GM04504 (cell line): ENCODE measurements around the gene CCDC197.
A peak's percentile ranks its signal among the peaks of the same experiment; 100 is the strongest.

ENCODE experiments used
- DNase-seq: peaks from one replicate; pipeline ENCODE4 v3.0.0-alpha.2; 2012; ENCODE audit warnings: low read depth

Gene CCDC197

DNA sequence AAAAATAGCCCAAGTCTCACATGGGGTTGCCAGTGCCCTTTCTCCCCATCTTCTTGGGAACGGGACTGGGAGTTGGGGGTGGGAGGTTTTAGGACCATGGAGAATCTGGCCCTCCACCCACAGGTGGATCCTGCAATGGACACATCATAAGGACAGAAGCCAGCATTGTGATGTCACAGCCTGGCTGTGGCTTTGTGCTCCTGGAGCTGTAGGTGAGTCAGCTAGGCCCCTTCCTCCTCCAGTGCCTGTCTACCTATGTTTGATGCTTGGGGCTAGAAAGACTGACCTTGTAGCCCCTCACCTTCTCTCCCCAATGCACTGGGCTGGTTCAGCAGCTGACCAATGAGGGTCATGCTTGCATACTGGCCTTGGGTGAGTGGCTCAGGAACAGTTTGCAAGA, at the start of gene CCDC197:
Gene CCDC197, plus strand, starts transcription at position 220 of the 400 bp plus-strand sequence. CDS start 831 bp downstream, outside the sequence.
- no peak for DNase-seq

DNA sequence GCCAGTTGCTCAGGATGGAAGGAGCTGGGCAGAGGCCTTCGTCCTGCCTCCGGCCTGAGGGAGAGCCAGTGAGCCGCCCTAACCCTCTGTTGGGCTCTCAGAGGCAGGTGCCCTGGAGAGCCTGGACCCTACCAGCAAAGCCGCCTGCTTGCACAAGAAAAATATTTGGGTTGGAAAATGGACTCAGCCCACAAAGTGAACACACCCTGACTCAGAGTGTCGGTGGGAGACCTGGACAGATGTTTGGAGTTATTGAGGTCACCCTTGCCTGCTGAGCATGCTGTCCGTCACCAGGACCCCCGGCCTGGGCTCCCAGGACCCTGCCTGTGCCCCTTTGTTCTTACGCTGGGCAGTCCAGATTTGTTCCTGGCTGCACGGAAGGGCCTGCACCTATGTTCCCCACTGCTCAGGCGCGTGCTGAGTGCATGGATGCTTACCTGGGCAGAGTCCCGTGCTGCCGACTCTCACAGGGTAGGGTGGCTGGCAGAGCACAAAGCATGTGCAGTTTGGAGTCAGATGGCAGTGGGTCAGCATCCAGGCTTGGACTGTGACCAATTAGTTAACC, 47.5 kb upstream of the CCDC197 start:
- no peak for DNase-seq

DNA sequence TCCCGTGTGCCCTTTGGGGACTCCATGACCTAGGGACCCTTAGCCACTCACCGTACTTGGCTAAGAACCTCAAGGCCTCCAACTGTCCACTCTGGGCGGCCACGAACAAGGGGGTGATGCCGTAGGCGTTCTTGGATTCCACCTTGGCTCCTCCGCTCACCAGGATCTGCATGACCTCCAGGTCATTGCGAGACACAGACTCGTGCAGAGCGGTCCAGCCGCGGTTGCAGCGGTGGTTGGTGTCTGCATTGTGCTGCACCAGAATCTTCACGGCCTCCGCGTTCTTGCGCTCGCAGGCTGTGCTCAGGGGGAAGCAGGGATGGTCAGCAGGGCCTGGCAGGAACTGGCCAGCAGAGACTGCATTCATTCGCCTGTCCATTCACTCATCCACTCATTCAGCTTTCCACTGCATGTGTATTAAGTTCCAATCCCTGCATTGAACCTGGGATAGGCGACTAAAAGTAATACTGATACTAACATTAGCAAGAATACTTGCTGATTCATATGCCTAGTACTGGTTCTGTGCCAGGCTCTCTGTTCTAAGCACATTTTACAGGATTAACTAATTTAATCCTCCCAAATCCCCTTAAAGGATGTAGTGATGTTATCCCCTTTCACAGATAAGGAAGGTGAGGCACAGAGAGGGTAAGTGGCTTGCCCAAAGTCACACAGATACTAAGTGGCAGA, 46.0 kb upstream of the CCDC197 start:
- no peak for DNase-seq

DNA sequence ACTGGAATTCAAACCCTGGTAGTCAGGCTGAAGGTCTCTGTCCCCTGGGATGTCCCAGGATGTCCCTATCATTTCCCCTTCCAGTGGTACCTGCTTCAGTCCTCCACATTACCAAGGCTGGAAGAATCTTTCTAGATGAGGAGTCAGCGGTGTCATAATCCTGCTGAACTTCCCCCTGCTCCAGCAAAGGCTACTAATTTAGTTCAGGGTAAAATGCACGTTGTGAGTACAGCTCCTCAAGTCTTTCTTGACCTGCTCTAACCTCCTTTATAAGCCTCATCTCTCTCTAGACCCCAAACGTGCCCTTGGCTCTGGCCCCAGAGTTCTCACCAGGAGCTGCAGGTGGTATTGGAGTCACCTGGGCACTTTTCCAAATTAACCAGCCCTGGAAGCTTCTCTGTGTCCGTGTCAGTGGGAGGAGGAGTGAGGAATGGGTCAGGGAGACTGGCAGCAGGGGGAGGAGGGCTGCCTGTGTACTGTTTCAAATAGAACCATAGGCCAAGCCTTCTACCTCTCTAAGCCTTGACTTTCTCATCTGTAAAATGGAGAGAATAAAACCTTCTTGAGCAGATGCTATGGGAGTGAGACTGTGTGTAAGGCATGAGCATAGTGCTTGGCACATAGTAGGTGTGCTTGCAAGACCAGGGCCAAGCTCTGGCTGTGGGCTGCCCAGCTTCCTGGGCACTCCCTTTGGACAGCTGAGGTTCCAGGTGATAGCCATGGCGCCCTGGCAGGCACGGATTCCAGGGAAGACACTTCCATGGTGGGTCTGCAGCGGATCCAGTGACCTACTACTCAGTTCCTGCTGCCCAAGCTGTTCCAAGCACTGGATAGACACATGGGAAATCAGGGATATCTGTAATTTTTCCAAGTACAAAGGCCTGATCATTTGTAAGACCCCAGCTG, 45.2 kb upstream of the CCDC197 start:
- no peak for DNase-seq

DNA sequence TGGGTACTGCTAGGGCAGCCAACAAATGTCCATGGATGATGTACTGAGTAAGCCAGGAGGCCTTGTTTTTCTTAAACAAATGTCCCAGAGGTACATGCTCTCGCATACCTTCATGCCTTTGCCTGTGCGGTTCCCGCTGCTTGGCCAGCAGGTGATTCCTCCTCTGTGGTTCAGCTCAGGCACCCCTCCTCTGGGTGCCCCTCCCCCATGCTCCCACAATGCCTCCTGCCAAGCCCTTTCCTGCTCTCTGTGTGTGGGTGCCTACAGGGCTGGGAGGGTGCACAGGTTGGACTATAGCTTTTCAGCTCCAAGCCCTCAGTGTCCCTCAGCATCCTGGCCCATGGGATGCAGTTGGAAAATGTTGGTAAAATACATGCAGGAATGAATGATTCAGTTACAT, 44.3 kb upstream of the CCDC197 start:
- DNase-seq: no peak

DNA sequence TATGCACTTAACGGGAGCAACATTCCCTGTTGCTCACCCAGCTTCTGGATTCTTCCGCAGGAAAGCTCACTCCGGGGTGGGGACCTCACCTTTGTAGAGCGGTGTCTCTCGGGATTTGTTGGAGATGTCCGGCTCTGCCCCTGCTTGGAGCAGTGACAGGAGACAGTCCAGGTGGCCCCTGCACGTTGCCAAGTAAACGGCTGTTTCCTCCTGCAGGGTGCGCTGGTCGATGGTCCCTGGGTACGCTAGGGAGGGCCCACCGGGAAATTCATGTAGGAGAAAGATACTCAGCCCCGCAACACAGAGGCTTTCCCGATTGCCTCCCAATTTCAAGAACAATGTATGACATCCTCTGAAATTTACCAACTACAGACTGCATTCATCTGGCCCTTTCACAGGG, 43.8 kb upstream of the CCDC197 start:
- DNase-seq: no peak

DNA sequence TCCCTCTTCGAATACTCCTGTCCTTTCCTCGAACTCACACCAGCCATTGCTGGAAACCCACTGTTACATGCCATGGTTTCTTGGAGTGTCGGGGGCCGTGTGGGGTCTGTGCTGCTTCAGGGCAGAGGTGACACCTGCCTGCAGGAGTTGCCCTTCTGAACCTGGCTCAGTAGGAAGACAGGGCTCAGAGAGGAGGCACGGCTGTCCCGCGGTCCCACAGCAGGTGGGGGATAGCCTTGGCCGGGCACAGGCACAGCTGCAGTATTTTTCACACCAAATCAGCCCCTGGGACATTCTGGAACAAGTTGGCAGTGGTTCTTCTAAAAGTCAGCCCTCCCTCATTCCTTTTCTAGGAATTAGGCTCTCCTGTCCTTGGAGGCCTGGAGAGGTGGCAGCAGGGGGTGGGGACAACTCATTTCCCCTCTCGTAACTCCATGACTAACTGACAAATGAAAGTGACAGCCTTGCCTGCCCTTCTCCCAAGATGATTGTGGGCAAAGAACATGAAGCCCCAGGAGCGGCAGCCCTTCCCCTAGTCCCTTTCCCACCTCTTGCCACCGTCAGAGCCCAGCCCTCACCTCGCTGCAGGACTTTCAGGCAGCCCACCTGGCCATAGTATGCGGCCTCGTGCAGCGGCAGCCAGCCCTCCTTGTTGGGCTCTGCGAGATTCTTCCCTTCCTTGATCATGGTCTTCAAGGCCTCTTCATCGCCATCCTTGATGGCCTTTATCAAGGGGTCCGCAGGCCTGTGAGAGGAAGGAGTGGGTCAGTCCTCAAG, 43.2 kb upstream of the CCDC197 start:
- no peak for DNase-seq

DNA sequence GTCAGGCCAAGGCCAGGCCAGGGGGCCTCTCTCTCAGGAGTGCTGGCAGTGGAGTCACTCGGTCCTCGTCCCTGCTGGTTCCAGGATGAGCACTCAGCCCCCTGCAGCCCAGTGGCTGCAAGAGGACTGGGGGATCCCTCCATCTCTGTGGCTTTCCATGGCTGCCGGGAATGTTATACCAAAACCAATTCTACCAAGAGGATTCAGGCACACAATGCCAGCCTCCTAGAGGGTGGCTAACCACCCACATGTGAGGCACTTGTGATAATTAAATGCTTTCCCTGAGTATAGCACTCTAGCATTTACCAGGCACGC, 42.6 kb upstream of the CCDC197 start:
- DNase-seq: no peak

DNA sequence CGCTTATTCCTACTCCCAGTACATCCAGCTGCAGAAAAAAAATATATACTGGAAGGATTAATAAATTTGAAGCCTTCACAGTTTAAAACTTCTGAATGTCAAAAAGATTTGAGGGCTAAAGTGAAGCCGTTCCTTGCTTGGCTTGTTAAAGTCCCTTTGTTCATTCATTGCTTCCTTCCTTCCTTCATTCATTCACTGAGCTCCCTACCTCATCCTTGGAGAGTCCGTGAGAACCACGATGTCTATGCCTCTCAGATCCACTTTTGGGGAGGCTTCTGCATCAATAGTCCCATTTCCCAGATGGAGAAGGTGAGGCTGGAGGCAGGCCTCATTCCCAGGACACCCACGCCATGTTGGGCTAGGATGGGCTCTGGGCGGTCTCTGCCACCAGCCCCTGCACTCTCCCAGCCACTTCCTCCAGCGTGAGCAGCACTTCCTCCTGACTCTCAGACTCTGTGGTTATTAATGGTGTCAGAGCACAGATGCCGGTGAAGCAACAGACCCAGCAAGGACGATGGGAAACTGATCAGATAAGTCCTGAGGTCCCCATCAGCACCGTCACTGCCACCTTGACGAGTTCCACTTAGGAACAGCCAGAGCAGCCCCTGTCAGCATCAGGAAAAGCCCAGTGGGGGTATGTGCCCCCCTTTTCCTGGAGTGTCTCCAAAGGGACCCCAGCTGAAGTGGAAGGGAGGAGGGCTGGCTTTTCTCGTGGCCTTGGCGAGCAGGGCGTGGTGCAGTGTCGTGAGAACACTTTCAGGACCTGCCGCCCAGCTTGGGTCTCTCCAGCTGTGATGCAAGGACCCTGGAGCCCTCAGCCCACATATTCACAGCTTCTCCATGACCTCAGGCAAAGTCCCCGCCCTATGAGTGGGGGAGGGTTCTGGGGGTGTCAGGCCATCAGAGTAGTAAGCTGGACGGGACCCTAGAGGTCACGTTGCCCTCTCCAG, 41.9 kb upstream of the CCDC197 start:
- DNase-seq: no peak

DNA sequence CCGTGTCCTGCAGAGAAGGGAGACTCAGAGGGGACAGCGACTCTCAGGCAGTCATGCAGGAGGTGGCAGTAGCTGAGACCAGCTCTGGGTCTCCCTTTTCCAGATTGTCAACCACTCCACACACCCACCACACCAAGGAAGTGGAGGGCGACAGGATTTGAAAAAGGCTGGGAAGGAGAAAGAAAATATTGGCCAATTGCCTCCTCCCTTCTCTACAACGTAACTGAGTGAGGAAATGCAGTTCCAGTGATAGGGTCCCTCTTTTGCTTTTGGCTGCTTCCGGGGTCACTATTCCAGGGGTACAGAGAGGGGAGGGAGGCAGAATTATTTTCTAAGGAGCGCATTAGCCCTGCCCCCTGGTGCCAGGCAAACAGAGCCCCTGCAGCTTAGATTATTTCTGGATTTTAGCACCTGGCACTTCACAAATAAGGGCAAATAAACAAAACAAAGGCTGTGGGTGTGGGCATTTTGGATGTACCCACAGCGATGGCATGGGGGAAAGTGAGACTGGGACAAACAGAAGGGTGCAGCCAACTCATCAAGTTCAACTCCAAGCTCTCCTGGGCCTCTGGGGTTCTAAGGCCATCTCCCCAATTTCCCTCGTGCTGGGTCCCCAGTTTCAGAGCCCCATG, 41.1 kb upstream of the CCDC197 start:
- DNase-seq: no peak

DNA sequence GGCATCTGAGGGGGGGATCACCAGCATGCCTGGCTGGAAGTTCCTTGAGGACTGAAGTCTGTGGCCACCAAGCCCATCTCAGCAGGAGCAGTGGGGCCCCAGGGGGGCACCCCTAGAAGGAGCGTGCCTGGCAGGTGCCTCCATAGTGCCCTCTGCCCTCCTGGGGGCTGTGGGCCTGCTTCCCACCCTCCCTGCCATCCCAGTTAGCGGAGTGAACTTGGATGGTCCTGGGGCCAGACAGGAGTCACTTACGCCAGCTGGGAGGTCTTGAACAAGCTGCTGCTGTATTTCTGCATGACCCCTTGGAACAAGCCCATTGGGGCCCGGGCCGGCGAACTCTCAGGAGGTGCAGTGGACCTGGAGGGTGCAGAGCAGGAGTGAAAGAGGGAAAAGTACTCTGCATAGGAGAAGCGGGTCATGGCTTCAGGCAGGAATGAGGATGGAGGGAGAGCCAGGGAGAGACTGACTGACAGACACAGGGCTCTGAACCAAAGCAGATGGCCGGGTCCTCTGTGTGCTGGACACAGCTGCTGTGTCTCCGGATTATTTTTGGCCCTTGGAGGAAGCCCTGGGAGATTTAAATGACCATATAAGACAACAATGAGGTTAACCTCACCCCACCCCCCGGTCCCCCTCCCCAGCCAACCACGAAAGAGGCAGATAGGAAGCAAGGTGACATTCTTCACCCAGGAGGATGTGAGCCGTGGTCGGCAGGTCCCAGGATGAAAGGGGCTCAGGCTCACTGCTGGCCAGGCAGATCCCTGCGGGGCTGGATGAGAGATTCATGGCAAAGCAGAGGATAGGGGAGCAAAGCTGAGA, 40.4 kb upstream of the CCDC197 start:
- DNase-seq: no peak

DNA sequence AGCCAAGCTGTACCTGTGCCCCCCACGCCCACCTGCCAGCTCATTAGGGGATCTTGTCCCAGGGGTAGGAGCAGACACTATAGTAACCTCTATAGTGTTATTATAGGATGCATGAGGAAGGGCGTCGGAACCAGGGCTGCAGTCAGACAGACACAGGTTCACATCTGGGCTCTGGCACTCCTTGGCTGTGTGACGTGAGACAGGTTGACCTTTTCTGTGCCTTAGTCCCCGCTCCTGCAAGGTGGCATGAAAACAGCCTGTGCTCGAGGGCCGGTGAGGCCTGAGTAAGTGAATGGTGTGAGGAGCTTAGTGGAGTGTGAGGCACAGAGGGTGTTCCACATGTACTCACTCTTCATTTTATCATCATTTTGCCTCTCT, 39.8 kb upstream of the CCDC197 start:
- DNase-seq: no peak

DNA sequence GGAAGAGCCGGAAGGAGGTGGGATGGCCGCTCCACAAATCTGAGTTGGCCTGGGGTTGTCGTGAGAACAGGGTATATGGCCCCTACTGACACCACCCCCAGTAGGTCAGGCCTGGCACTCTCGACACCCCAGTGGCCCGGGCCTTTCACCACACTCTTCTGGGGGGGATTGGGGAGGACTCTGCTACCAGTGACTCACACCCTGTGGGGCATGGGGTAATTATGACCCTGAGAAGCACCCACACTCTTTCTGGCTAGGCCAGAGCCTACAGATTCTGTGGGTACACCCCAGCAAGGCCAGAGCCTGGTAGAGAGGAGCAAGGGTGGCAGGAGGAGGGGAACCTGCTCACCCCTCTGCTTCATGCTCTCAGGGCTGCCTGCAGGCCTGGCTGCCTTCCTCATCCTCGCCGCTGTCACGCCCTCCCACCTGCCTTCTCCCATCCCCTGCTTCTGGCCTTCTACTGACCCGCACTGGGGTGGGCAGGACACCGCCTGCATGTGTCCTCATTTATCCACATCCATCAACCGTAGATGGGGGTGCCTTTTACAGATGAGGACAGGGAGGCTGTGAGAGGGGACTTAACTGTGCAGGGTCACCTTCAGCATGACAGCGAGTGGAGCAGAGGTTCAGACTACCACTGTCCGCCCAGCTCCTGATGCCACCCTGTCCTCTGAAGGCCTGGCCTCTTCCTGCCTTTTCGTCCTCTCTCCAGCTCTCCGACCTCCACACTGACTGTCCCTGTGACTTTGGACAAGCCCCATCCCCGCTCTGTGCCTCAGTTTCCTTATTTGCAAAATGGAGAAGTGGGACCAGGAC, 39.1 kb upstream of the CCDC197 start:
- DNase-seq: no peak

DNA sequence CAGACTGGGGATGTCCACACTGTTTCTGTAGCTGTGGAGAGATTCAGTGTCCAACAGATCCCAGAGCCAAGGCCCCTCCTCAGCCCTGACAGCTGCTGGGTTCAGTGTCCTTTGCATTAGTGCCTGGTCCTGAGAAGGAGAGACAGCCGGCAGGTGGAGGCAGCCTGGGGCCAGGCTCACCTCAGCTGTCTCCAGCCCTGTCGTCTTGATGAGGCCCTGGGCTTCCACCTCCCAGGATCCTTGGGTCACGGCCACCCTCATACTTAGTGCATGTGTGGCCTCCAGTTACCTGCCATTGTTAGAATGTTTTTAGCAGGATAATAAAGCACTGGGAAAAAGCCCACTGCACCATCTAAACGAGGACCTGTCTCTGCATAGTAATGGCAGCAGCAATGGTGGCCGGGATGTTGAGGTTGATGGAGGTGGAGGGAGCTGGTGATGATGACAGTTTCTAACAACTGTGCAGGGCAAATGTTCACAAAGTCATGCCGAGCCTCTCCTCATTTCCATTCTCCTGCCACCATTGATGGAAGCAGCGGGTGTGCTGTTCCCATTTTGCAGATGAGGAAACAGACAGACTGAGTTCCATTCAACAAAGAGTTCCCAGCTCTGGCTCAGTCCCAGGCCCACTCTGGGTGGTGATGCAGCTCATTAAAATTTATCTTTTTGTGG, 38.4 kb upstream of the CCDC197 start:
- DNase-seq: no peak

DNA sequence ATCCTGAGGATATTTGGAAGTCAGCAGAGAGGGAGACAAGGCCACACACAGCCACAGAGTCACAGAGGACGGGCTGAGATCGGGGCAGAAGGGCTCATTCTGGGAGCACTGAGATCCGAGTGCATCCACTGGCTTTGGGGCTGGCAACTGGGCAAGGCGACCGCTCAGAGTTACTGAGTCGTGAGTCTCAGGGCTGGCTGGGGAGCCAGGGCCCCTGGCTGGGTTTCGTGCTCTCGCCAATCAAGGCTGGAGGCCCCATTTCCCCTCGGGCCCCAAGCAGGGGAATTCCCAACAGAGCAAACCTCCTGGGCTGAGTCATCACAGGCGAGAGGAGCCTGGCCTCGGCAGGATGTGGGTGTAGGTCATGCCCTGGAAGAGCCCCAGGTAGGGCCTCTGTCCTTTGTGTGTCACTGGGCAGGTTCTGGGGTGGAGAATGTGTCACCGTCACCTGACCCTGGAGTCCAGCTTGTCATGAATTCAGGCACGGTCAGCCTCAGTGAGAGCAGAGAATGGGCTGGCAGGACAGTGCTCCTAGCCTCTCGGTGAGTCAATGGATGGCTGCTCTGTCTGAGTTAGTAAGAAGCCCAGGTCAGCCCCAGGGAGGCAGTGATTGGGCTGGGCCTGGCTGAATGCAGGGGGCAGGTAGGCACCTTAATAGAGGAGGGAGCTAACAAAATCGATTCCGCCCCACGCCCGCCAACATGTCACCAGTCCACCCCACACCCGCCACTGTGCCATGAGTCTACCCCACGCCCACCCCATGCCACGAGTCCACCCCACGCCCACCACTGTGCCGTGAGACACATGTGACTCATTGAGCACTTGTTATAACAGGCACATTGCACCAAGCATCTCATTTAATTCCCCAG, 37.6 kb upstream of the CCDC197 start:
- DNase-seq: peak; percentile 80

DNA sequence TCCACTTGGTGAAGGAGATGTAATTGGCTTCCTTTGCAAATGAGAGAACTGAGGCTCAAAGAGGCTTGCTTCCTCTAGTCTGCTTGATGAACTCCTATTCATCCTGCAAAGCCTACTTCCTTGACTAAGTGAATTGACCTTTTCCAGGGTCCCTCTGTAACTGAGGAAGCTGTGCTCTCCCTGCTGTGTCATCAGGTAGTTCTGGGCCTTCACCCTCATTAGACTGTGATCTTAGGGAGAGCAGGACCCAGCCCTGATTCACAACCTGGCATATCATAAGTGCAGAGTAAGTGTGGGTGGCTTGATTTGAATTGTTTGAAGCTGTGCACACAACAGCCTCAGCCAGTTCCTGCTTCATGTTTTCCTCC, 37.0 kb upstream of the CCDC197 start:
- no peak for DNase-seq

DNA sequence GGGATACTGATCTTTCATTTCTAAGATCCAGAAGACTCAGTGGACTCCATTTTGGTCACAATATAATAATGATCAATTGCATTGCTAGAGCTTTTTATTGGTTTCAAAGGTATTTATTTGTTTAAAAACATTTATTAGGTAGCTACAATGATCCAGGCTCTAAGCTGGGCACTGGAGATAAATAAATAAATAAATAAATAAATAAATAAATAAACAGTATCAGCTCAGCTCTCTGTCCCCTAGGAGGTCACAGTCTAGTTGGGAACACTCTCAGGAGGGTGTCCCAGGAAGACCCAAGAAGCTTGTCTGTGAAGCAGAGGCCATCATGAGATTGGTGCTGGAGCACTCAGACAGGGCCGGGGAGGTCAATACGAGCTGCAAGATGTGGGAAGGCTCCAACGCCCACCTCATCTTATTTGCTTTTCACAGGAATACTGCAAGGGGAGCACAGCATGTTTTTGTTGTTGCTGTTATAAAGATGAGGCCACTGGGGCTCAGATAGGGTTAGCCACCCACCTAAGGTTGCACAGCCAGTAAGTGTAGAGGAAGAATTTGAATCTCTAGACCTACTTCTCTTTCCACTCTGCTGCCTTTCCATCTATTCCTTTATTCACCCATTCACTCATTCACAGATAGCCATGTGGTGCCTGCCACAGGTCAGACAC, 36.2 kb upstream of the CCDC197 start:
- DNase-seq: no peak
